GM12892 (cell line): ENCODE measurements around the gene FOXN4.

ENCODE experiments used
- POLR2A ChIP-seq: IDR thresholded peaks from 2 replicates; pipeline ENCODE4 v1.6.1; 2011; ENCODE audit warnings: low read depth, low read length, control low read depth
- POLR2AphosphoS5 ChIP-seq: IDR thresholded peaks from 2 replicates; pipeline ENCODE4 v1.6.1; 2011; ENCODE audit warnings: low read depth, low read length, control low read depth
- TAF1 ChIP-seq: IDR thresholded peaks from 2 replicates; pipeline ENCODE4 v1.6.1; 2011; ENCODE audit warnings: low read depth, mild to moderate bottlenecking, control low read depth, low read length, borderline replicate concordance

- TF ChIP-seq POLR2AphosphoS5 = no peak
- no peak for TF ChIP-seq POLR2A
- no peak for TF ChIP-seq TAF1
These were observed 30.2 kb downstream of the FOXN4 start for GRCh38 chr12:109278912-109279311.
